RKO (cell line): ENCODE data around the gene PGGHG.
"Not testable (repeated sequence)": the region's sequence is repeated elsewhere in the genome, so short reads cannot be mapped to it uniquely, and the experiment has no call there.

Source experiments
- DNase-seq: peaks from one replicate; pipeline ENCODE4 v3.0.0-alpha.2; 2016; ENCODE audit warnings: low spot score

PGGHG gene

DNA sequence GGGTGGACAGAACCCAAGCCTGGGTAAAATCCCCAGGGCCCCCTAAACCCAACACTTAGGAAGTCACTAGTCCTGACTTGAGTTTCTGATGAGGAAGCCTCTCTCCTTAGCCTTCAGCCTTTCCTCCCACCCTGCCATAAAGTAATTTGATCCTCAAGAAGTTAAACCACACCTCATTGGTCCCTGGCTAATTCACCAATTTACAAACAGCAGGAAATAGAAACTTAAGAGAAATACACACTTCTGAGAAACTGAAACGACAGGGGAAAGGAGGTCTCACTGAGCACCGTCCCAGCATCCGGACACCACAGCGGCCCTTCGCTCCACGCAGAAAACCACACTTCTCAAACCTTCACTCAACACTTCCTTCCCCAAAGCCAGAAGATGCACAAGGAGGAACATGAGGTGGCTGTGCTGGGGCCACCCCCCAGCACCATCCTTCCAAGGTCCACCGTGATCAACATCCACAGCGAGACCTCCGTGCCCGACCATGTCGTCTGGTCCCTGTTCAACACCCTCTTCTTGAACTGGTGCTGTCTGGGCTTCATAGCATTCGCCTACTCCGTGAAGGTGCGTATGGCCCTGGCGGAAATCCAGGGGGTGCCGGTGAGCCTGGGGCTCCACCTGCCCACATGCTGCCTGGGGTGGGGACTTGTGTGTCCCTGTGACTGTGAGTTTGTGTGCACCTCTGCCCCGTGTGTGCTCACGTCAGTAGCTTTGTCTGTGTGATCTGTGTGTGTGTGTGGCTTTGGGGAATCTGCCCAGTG, 25.0 kb downstream of the PGGHG start, which contains the start of gene IFITM1:
Gene IFITM1 (plus strand): TSS at position 254 of the 767 bp plus-strand sequence. CDS start 131 bp downstream, at position 385.
- no peak for DNase-seq

DNA sequence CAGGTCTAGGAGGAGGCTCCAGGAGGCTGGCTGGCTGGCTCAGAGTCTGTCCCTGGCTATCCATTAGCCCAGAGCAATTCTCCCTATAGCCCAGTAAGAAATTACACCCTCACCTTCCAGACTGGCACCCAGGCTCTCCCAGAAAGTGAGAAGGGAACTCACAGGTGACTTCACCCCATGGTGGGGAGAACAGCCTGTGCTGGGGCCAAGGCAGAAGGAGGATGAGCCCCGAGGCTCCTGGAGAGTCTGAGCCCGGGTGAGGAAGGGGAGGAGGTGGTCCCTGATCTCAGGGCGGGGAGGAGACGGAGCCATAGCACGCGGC, 25.6 kb downstream of the PGGHG start:
- DNase-seq: not testable (repeated sequence)

DNA sequence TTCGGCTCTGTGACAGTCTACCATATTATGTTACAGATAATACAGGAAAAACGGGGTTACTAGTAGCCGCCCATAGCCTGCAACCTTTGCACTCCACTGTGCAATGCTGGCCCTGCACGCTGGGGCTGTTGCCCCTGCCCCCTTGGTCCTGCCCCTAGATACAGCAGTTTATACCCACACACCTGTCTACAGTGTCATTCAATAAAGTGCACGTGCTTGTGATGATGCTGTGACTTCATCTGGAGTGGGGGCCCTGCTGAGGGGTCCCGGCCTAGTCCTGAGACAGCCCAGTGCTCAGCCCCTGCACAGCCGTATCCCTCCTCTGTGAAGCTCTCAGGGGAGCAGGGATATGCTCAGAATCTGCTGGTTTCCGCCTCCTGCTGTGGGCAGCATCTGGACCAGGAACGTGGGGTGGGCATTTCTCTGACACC, 26.1 kb downstream of the PGGHG start:
- no peak for DNase-seq

DNA sequence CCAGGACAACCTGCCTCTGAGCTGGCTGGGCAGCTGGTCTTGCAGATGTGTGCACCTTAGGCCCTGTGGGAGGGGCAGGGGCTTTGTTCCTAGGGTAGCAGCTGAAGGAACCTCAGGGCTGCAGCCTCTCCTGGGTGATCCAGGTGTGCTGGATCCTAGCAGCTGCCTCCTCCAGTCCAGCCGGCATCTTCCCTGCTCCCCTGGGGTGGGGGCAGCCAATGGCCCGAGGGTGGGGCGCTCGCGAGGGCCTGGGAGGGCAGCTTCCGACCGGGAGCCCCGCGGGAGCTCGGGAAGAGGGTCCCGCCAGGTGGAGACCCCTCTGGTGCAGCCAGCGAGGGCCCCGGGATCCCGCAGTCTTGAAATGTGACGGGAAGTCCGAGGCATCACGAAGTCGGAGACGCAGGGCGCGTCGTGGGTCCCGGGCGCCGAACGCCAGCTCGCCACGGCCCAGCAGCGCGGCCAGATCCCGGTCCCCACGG, 26.6 kb downstream of the PGGHG start:
- DNase-seq: no peak

DNA sequence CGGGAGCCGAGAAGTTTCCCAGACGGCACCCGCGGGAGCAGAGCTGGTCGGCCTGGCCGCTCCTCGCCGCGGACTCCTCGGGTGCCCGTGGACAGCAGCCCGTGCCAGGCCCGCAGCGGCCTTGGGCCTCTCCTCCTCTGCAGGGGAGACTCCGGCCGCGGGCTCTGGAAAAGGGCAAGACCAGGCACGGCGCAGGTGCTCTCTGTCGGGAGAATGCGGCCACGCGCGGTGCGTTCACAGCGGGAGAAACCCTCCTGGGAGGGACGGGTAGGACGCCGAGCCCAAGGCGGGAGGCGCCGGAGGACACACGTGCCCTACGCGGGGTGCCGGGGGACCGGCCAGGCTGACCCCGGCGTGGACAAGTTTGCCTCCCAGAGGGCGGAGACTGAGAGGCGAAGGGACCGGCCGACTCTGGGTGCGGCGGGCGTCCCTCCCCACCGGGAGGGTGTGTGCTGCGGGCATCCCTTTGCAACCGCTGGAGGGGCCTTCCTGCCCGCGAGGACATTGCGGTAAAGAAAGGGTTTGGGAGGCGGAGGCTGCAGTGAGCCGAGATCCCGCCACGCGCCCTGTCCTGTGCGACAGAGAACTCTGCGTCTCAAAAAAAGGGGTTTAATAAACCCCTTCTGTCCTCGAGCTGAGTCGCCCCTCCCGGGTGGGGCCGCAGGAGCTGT, 27.2 kb downstream of the PGGHG start:
- no peak for DNase-seq

DNA sequence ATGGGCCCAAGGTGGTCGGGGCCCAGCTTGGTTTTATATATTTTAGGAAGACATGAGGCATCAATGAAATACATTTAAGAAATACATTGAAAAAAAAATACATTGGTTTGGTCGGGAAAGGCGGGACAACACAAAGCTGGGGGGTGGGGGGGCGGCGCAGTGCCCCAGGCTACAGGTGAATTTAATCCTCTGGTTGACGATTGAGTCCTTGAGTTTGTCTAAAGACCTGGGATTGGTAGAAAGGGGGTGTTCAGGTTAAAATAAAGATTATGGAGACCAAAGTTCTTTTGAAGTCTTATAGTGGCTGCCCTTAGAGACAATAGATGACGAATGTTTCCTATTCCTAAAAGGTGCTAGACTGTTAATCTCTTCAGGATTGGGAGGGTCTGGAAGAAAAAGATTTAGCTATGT, 28.0 kb downstream of the PGGHG start:
- DNase-seq: no peak

DNA sequence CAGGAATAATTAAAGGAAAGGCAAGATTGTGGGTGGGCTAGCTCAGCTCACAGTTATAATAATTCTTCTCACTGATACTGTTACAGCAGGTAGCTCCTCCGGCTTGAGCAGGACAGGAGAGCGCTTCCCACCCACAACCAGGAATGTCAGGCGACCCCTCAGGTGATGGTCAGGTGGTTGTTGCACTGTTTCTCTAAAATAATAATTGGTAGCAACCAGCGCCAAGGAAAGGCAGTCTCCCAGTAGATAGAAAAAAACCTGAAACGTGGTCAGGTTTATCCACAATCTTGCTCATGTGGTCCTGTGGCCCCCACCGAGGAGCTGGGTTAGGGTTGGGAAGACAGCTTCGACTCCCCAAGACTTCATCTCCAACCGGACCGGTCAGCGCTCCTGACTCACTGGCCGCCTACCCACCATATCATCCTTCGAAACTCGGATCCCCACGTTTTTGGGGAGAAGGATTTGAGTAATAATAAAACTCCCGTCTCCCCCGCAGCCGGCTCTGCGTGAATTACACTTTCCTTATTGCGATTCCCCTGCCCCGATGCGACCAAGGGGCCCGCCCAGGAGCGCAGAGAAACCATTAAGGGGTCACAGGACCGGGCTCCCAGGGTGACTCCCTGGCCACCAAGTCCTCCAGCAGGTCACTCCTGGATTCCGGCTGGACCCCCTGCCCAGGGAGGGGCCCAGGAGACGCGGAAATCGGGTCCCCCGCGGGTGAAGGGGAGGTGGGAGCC, 28.9 kb downstream of the PGGHG start:
- DNase-seq: not testable (repeated sequence)

DNA sequence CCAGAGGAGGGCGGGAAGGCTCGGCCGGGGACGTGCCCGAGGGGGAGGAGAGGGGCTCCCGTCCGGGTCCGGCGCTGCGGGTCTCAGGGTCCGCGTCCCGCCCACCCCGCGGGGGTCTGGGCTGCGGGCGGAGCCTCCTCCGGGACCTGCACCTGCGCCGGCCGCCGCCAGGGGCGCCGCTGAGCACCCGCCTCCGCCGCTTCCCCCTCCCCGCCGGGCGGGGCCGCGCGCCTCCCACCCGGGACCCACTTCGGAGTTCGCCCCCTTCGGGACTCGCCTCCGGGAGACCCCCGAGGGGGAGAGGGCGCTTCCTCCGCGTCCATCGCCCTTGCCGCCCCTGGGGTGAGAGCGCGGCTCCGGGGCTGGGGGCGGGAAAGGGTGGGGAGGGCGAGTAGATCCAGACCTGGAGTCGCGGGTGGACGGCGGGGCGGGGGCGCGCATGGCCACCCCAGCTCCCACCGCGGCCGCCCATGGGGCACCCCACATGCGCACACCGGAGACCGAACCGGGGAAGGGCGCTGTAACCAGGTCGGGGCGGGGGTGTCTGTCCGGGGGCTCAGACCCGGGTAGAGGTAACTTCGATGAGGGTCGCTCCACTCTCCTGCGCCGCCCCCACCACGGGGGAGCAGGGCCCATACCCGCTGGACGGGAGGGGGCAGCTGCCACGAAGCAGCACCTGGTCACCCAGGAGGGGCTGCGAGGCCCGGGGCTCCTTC, 29.6 kb downstream of the PGGHG start:
- DNase-seq: not testable (repeated sequence)

DNA sequence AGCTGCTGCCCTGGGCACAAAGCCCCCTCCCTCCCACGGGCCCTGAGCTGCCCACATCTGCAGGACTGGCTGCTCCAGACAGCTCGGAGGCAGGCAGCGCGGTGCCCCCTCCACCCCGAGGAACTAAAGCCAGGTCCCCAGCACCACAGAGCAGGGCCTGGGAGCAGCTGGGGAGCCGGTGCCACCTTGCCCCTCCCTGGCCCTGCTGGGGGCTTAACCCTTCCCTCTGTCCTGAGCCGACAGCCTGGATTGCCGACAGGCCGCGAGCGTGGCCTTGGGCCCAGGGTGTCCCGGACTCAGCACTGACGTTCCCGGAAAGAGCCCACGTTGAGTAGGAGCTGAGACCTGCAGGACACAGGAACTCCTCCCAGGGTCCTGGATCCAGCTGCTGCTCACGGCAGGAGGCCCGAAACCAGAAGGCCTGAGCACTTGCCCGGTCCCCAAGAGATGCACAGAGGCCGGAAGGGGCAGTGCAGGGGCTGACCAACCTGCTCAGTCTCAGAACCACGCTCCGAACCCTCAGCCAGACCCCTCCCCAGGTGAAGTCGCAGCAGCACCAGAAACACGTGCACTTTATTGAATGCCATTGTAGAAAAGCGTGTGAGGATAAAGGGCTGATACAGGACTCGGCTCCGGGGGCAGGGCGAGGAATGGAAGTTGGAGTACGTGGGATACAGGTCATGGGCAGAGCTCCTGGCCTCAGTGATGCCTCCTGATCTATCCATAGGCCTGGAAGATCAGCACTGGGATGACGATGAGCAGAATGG, 30.4 kb downstream of the PGGHG start:
- peak; percentile 34 for DNase-seq

DNA sequence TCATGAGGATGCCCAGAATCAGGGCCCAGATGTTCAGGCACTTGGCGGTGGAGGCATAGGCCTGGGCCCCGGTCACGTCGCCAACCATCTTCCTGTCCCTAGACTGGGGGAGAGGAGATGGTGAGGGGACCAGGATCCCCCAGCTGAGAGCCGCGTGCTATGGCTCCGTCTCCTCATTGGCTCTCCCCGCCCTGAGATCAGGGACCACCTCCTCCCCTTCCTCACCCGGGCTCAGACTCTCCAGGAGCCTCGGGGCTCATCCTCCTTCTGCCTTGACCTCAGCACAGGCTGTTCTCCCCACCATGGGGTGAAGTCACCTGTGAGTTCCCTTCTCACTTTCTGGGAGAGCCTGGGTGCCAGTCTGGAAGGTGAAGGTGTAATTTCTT, 31.0 kb downstream of the PGGHG start:
- DNase-seq: not testable (repeated sequence)

DNA sequence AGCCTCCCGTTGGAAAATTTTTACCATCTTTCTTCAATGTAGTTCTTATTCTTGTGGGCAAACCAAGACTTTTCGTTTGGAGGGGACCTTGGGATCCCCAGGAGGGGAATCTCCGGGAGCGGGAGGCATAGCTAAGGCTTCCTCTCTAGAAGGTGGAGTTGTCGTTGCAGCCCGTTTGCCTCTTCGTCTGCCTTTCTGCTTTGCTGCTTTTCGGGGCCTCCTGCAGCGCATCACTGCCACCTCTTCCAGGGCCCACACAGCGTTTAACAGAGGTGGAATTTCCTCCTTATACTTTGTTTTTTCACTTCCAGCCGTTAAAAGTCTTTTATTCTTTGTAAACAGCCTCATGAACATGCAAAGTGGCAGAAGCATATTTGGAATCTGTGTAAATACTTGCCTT, 35.2 kb downstream of the PGGHG start:
- no peak for DNase-seq

DNA sequence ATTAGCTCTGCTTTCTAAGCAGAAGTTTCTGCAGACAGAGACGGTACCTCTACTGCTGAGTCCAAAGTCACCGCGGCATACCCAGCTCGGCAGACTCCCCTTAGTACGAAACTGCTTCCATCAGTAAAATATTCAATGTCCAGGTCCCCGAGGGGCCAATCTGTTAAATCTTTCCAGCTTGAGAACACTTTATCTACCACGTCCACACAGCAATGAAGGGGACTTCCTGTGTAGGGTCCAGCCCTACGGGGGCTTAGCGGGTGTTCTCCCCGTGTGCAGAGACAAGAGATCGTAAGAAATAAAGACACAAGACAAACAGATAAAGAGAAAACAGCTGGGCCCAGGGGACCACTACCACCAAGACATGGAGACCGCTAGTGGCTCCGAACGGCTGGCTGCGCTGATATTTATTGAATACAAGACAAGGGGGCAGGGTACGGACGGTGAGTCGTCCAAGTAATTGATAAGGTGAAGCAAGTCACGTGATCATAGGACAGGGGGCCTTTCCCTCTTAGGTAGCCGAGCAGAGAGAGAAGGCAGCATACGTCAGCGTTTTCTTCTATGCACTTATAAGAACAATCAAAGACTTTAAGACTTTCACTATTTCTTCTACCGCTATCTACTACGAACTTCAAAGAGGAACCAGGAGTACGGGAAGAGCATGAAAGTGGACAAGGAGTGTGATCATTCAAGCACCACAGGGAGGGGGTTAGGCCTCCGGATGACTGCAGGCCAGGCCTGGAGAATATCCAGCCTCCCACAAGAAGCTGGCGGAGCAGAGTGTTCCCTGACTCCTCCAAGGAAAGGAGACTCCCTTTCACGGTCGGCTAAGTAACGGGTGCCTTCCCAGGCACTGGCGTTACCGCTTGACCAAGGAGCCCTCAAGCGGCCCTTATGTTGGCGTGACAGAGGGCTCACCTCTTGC, 35.9 kb downstream of the PGGHG start:
- DNase-seq: not testable (repeated sequence)

DNA sequence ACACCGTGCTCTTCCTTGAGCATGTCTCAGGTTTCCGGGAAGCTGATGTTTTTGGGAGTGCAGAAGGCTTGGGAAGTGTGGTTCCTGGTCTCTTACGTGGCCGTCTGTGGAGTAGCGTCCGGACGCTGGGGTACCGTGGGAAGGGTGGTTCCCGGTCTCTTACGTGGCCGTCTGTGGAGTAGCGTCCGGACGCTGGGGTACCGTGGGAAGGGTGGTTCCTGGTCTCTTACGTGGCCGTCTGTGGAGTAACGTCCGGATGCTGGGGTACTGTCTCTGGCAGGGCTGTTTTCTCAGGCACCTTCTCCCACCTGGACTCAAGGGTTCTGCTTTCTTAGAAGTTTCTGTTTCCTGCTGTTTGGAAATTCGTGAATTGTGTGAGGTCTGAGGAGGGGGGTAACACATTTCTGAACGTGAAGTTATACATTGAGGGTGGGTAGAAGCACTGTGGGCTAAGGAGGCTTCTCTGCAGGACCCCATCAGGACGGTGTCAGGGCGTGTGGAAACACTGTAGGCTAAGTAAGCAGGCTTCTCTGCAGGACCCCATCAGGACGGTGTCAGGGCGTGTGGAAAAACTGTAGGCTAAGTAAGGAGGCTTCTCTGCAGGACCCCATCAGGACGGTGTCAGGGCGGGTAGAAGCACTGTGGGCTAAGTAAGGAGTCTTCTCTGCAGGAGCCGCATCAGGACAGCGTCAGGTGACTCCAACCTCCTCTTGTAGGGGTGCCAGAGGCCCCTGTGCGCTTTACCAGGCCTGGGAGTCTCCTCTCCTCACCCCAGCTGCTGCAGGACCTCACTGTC, 37.1 kb downstream of the PGGHG start:
- DNase-seq: no peak

DNA sequence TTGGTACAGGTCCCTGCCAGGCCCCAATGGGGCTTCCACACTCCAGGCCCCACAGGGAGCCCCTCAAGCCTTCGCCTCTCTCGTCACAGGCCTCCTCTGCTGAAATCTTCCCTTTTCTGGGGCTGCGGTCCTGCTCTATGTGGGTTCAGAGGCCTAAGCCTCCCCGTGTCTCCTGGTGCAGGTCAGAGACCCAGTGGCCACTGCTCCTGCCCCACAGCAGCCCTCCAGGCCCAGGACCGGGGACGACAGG, 37.6 kb downstream of the PGGHG start:
- no peak for DNase-seq

DNA sequence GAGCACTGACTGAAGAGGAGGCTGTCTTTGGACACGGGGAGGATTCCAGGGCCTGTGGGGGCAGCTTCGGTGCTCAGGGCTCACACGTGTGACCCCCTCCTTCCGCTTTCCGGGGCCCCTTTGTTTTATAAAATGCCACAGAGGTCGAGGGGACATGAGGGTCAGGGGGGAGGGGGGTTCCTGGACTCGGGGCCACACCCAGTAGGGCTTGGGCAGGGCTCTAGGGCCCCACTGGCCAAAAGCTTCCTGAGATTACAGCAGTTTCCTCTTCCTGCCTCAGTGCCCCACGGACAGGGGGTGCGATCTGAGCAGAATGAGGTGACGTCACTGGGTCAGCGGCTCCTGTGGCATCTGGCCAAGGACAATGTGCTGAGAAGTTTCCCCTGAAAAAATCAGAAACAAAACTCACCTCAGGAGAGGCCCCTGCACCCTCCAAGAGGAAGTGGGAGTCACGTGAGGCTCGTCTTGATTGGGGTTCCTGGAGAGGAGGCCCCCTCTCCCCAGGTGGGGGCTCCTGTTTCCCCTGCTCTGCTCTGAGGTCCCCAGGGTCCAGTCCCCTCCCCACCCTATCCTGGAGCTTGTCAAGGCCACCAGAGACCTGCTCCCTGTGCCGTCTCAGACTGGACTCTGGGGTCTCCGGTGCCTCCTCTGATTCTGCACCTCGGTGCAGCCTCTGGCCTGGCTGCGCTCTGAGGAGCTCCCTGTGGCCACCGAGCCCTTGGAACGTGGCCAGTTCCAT, 38.1 kb downstream of the PGGHG start:
- DNase-seq: peak; percentile 29

DNA sequence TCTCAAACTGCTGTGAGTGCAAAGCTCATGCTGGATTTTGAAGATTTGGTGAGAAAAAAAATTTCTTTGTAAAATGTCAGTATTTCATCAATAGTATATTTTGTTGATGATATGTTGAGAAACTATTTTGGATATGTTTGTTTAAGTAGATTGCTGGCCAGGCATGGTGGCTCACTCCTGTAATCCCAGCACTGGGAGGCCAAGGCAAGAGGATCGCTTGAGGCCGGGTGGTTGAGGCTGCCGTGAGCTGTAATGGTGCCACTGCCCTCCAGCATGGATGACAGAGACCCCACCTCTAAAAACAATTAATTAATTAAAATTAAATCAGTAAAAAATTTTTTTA, 38.6 kb downstream of the PGGHG start:
- DNase-seq: no peak

DNA sequence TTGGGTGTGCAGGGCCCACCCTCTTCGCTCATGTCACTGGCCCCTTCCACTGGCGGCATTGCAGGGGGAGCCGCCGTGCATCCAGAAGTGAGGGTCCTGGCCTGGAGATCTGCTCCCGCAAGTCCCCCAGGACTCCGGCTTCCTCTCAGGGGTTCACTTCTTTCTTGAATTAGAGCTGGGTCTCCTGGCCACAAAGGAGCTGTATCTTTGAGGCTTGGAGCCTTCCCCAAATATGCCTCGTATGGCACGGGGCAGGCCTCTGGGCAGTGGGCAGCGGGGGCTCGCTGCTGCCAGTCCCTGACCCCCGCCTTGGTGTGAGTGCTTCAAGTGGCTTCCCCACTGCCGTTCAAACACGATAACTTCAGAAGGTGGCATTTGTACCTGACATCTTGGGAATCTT, 39.1 kb downstream of the PGGHG start:
- no peak for DNase-seq

DNA sequence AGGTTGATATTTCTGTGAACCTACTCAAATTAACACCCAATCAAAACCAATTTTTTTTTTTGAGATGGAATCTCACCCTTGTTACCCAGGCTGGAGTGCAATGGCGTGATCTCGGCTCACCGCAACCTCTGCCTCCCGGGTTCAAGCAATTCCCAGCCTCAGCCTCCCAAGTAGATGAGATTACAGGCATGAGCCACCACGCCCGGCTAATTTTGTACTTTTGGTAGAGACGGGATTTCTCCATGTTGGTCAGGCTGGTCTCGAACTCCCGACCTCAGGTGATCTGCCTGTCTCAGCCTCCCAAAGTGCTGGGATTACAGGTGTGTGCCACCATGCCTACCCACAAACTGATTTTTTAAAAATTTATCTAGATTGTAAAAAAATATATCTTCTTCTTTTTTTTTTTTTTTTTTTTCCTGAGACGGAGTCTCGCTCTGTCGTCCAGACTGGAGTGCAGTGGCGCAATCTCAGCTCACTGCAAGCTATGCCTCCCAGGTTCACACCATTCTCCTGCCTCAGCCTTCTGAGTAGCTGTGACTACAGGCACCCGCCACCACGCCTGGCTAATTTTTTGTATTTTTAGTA, 39.7 kb downstream of the PGGHG start:
- DNase-seq: not testable (repeated sequence)

DNA sequence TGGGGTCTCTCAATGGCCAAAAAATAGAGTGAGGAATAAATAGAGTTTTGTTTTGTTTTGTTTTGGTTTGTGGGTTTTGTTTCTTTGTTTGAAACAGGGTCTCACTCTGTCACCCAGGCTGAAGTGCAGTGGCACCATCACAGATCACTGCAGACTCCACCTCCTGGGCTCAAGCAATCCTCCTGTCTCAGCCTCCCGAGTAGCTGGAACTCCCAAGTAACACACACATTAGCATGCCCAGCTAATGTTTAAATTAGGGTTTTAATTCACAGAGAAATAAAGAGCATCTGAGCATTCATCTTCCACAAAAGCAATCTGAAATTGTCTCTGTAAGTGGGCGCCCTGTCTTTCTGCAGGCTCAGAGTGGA, 40.9 kb downstream of the PGGHG start:
- no peak for DNase-seq
